GM15510 (cell line): ENCODE results near the gene CDC42EP3.
A peak's percentile ranks its signal among the peaks of the same experiment; 100 is the strongest.

Source experiments
- POLR2A ChIP-seq: IDR thresholded peaks from 3 replicates; pipeline ENCODE4 v1.6.1; 2011; ENCODE audit warnings: borderline replicate concordance; ENCODE audit not compliant: insufficient read length; ENCODE audit errors: extremely low read depth

The CDC42EP3 gene

DNA sequence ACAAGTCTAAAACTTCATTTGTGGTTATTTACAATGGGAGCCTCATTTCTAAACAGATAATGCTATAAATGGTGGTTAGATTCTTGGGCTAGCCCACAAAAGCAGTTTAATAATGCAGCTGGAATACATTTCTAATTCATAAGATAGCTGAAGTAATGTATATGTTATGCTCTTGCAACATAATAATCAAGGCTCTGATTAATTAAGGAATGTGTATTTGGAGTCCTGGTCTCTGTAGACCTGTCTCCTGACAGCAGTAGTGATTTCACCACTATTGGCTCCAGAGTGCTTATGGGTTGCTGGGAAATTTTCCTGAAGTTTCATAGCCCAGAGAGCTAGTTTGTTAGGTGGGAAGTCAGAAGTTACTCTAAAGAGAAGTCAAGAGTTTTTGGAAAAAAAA is 21.3 kb upstream of the CDC42EP3 start:
- TF ChIP-seq POLR2A: no peak

DNA sequence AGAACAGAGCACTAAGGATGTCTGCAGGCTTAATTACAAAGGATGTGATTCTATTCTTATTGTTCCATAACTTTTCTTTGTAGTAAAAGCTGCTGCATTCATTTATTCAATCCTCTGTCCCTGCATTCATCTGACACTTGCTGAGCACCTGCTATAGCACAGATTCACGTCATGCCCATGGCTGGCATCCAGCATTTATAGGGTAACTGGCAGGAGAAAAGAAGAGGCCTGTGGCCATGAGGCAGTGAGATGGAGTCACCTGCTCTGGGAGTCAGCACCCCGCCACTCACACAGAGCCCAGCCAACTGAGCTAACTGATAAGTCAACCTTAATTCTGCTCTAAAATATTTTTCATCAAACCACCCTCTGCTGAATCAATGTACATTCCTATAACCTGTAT is 18.3 kb upstream of the CDC42EP3 start:
- TF ChIP-seq POLR2A: no peak

DNA sequence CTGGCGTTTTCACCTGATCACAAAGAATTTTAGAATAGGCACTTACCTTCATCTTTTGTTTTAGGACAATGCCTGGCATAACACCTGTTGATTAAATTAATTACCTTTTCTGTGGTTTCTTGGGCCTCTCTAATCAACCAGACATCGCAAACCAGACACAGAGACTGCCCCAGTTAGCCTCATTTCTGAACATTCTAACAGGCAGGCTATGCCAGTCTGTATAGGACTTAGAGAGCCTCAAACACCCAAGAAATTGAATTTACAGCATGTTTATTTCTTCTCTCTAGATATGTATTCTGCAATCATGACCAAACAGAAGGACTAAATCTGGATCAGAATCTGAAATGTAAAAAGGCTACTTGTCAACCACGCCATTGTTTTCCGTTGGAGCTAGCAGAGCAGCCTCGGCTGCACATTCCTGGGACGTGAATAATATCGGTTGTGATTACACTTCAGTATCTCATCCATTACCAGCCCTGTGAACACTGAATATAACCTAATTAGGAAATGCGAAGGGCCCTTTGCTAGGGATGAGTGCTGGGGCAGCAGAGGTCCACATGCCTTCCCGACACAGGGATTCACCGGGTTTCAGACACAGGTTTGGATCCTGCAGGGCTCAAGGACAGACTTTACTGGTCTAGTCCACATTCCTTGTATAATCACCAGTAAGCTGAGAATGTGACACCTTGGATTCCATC is 17.5 kb upstream of the CDC42EP3 start:
- no peak for TF ChIP-seq POLR2A

DNA sequence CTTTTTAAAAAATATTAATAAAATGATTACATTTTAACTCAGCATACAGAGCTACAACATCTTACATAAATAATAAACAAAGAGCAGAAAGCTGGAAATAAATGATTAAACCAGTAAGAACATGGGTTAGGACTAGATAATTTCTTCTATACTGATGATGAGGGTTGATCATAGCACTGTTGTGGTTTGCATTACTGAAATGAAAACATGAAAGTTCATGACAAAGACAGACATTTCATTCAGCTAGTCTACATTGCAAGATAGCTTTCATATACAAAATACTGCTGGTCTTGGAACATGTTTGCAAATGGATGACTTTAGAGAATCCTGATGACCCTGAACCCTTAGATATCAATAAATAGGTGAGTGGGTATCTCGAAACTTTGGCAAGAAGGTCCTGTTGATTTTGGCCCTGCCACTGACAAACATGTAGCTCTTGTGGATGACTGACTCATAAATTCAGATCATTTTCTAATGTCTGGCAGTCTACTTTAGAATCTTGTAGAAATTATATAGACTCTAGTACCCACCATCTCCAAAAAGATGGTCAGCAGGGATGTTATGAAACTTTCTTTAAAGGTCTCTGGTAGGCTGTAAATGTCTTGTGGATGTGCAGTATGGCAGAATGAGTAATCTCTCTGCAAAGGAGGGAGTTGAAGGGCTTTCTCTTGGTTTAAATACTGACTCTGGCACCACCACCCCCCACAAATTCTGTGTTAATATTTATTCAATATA is 15.5 kb upstream of the CDC42EP3 start:
- TF ChIP-seq POLR2A: no peak

DNA sequence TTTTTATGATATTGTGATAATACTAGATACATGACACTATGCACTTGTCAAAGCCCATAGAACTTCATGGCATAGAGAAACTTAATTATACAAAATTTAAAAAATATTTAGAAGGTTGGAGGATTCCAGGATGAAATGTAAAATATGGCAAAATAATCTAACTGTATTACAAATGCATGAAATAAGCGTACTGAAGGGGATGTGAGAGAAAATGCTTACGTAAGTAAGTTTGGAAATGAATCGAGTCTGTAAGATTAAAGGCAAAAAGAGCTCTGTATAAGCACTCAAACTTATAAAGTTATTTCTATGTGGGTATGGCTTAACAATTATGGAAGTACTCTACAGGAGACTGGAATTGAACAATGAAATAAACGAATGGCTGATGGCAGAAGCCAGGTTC is 13.4 kb upstream of the CDC42EP3 start:
- no peak for TF ChIP-seq POLR2A

DNA sequence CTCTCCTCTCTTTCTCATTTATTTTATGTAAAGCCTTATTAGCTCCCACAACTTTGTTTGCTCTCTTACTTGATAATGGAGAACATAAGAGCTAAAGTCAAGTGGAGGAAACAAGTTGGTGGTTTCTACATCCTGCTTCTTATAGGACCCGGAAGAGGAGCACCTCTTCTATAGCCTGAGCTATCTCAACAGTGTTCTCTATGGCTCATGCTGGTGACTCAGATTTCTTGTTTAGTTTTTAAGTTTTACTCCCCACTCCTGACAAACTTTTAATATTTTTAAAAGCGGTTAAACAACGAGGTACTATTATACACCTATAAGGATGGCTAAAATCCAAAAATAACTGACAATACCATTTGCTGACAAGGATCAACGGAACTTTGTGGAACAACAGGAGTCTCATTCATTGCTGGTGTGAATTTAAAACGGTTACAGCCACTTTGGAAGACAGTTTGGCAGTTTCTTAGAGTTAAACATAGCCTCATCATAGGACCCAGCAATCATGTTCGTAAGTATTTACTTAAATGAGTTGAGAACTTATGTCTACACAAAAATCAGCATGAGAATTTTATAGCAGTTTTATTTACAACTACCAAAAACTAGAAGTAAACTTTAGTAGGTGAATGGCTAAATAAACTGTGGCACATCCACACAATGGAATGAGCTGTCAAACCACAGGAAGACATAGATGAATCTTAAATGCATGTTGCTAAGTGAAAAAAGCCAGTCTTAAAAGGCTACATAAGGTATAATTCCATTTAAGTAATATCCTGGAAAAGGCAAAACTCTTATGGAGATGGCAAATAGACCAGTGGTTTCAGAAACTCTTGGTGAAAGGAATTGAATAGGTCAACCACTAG is 12.7 kb upstream of the CDC42EP3 start:
- no peak for TF ChIP-seq POLR2A

DNA sequence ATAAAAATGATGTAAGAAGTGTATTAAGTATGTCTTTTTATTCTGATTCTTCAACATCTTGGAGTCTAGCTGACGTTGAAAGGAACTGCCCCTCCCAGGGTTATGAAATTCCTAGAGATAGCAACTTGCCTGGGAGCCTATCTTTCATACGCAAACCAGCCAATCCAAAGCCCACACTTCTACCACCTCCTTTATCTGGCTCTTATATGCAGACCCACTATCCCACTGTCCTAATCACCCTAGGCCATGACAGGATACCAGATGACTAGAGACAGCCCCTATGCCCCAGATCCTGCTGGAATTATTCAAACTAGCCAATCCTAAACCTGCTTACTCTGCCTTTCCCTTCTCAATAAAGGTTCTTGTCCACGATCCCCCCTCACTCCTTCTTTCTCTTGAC is 11.8 kb upstream of the CDC42EP3 start:
- TF ChIP-seq POLR2A: no peak

DNA sequence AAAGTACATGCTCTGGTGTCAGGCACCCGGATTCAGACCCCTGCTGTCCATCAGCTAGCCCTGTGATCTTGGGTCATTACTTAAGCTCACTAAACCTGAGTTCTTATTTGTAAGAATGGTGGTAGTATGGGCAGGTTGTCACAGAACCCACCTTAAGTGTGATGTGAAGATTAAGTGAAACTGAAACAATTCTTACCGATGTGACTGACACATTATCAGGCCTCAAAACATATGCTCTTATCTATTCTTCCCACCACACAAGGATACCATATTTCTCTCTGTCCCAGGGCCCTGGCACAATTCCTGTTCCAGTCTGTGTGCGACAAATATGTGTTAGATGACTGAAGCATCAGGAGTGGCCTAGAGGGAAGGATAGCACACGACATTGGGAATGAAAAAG is 11.0 kb upstream of the CDC42EP3 start:
- no peak for TF ChIP-seq POLR2A

DNA sequence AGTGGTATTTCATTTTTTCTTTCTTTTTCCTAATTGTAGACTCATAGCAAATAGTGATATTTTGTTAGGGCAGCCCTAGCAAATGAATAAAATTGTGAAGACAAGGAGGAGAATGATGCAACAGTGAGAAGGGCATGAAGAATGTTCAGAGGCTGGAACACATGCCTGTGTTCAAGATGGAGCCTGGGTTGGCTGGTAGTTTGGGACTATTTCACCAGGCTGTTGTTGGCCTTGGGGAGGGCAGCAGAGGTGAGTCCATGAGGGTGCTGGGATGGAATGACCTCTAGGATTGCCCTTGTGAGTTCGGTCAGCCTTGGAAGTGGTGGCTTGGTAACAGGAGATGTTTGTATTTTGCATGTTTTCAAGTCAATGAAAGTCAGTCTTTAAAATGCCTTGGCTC is 10.1 kb upstream of the CDC42EP3 start:
- no peak for TF ChIP-seq POLR2A

DNA sequence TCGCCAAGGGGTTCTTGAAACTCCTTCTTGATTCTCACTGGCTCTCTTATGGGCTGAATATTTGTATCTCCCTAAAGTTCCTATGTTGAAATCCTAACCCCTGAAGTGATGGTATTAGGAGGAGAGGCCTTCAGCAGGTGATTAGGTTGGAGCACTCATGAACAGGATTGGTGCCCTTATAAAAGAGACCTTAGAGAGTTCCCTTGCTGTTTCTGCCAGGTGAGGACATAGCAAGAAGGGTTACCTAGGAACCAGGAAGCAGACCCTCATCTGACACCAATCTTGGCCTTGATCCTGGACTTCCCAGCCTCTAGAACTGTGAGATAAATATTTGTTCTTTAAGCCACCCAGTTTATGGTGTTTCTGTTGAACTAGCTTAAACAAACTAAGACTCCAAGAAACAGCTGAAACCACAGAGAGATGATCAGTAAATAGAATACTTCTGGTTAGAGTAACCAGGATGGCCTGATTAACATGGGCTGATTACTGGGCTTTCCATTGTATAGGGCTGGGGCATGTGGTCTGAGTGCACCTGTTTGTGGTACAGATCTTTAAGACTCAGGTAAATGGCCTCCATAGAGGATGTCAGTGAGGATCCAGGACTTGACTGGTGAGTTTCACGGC is 7.7 kb upstream of the CDC42EP3 start:
- no peak for TF ChIP-seq POLR2A

DNA sequence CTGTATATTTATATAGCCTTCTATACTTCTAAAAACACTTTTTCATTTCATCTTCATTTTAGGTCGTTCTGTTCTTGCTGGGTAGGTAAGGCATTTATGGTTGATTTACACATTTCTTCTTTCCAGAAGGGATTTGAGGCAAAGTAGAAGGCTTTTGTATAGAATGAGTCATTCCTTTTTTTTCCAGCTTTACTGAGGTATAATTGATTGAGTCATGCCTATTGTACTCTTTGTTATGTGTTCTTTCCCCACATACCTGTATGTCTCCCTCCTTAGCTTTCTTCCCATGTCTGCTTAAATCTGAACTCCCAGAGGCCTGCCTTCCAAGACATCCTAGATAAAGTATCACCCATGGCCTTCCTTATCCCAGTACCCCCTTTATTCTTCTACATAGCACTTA is 4.8 kb upstream of the CDC42EP3 start:
- TF ChIP-seq POLR2A: no peak

DNA sequence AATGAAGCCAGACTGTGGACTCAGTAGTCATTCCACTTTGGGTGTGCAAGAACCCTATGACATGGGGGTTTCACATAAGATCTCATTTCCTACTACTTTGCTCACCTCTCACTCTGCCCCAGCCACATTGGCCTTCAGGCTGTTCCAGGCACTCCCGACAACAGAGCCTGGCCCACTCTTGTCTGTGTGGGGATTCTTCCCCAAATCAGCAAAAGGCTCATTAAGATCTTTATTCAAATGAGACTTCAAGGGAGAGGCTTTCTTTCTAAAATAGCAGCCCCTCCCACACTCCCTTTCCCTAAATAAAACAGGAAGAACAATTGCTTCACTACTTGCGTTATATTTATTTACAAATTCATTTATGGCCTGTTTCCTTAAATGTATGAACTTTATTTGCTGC is 3.5 kb upstream of the CDC42EP3 start:
- no peak for TF ChIP-seq POLR2A

DNA sequence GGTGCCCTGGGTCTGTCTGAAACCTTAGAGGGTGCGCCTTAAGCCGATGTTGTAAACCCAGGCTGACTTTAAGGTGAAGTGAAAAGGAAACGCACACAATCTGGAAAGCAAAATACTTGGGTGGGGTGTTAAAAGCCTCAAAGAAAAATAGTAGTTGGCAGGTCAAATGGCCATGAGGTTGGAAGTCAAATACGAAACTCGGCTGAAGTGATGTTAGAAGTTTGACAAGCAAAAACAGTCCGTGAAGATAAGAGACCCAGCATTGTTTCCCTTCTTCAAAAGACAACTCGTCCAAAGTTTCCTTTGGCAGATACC is 1.4 kb upstream of the CDC42EP3 start:
- no peak for TF ChIP-seq POLR2A

DNA sequence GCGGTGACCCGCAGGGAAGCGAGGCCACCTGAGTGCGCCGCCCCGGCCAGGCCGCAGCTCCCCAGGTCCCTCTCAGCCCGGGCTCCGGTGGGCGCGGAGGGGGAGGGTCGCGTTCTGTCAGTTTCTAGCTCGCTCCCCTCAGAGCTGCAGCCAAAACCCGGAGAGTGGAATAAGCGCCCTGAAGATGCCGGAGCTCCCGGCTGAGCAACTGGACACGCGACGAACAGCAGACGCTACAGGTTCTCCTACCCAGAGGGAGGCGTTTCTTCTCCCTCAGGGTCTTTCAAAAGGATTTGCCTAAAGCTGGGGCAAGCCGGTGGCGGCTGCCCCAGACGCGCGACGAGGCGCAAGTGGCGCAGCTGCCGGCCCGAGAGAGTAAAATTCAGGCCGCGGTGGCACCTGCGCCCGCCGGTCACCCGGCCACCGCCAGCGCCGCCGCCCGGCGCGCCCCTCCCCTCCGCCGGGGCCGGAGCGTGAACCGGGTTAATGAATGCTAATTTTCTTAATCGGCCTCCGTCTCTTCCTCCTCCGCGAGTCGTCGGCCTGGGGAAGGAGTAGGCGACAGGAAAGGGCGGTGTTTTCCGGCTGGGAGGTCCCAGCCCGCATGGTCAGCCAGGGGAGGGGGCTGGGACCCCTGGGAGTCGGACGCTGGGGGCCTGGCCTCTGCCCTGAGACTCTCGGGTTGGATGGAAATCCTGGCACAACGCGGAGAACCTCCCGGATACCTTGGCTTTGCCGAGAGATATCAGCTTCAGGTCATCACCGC is 845 bp upstream of the CDC42EP3 start:
- TF ChIP-seq POLR2A: no peak

DNA sequence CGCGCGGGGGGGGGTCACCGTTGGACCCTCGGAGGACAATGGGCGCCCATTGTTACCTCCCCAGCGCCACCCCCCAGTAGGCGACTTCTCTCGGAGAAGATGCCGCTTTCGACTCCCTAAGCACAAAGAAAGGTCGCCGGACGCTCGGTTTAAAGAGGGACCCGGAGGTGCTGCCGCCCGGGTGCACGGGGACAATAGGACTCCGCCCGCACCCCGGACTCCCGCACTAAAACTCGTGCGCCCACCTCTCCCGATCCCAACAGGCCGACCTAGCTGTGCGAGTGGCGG is 318 bp upstream of the CDC42EP3 start:
- peak; percentile 27 for TF ChIP-seq POLR2A
